Heart left ventricle (tissue), 16 donors: ENCODE data around the gene UBQLN4. TPM values are rescaled to one million over a fixed set of nuclear protein-coding genes. Genes with fewer than 3 reads are reported as not detected.

ENCODE experiments used
- ATAC-seq, 4 donors: fragments of 200-7000 bp; cut with Tn5 transposase; one replicate each; pipeline ENCODE4 v1.9.1; 2020 to 2022; ENCODE audit warnings: moderate library complexity in 4 of 4, mild to moderate bottlenecking in 3 of 4, moderate number of reproducible peaks in 1 of 4
- DNase-seq, 5 donors: peaks; one replicate each; pipeline ENCODE4 v3.0.0-alpha.2; 2020
- H3K27ac ChIP-seq, 12 donors: fragments of 200-600 bp; sonication (generic) in 4 of 12; one replicate each; pipeline versions ENCODE4 v1.5.0 to v1.8.0; 2016 to 2022; ENCODE audit warnings: mild to moderate bottlenecking in 2 of 12
- H3K27me3 ChIP-seq, 9 donors: fragments of 200-600 bp; sonication (generic) in 2 of 9; one replicate each; pipeline versions ENCODE4 v1.5.1 to v1.8.0; 2016 to 2022; ENCODE audit warnings: mild to moderate bottlenecking in 3 of 9
- H3K36me3 ChIP-seq, 9 donors: fragments of 200-600 bp; sonication (generic) in 2 of 9; one replicate each; pipeline versions ENCODE4 v1.5.0 to v1.8.0; 2018 to 2022; ENCODE audit warnings: mild to moderate bottlenecking in 2 of 9
- H3K4me1 ChIP-seq, 12 donors: fragments of 200-600 bp; sonication (generic) in 4 of 12; one replicate each; pipeline versions ENCODE4 v1.5.0 to v1.8.0; 2016 to 2022; ENCODE audit warnings: mild to moderate bottlenecking in 3 of 12
- H3K4me3 ChIP-seq, 12 donors: fragments of 200-600 bp; sonication (generic) in 4 of 12; one replicate each; pipeline versions ENCODE4 v1.5.0 to v1.8.0; 2017 to 2022; ENCODE audit warnings: mild to moderate bottlenecking in 9 of 12, moderate library complexity in 4 of 12
- H3K9me3 ChIP-seq, 12 donors: fragments of 200-600 bp; sonication (generic) in 4 of 12; one replicate each; pipeline versions ENCODE4 v1.5.0 to v1.8.0; 2016 to 2022; ENCODE audit warnings: mild to moderate bottlenecking in 1 of 12
- POLR2A ChIP-seq, 2 donors: fragments of 450-650 bp; IDR thresholded peaks; one replicate each; pipeline ENCODE4 v1.6.1; 2017; ENCODE audit warnings: antibody characterized with exemption in 2 of 2, mild to moderate bottlenecking in 2 of 2, moderate library complexity in 2 of 2
- WGBS, 4 donors: extraction: QIAGEN DNeasy Blood & Tissue Kit in 2 of 4; methylation state at CpG; one replicate each; pipeline versions ENCODE4 v1.1.5 to v1.1.7; 2013 to 2018; 5-methylcytosine and 5-hydroxymethylcytosine counted together
- intact Hi-C, 10 donors: fragments of 100-400 bp; cut with DNase I; formaldehyde crosslinking; loops; one replicate each; pipeline versions ENCODE4 v1.11.1 to v1.14.2; 2022
- polyA plus RNA-seq, 2 donors: library from polyadenylated mRNA; stranded (reverse); fragments of 200-250 nt; gene quantifications; one replicate each; pipeline ENCODE4 v1.2.3, GENCODE V29; 2013
- total RNA-seq, 9 donors: library from RNA; depleted of rRNA in 2 of 9; stranded (reverse); fragments of >200 nt in 2 of 9; fragmentation: NEBNext Ultra II Directional in 3 of 9; extraction: Animal tissue kit (Norgen Biotek cat#: 25700) in 3 of 9; gene quantifications; one replicate each; pipeline versions ENCODE4 v1.1.0 to v1.2.4, GENCODE V29; 2016 to 2023
- TF ChIP-seq, protein P1 (sequence below), 12 donors: fragments of 200-600 bp; sonication (generic) in 4 of 12; IDR thresholded peaks; one replicate each; pipeline versions ENCODE4 v1.5.0 to v1.8.0; 2018 to 2022; ENCODE audit warnings: antibody characterized with exemption in 12 of 12, mild to moderate bottlenecking in 5 of 12
- donor health status: ischemic (EF 13 %, LVEDD 7.1; RV severe dilation, severe dysfunction).
- donor health status: healthy with polysubstance abuse.
- donor health status: DM: no; HTN: yes; CAD: no.
- donor health status: DM: no; HTN: no; CAD: no.
- donor health status: ischemic (EF 25% LVEDD 6.9; RV normal size, moderate dysfunction).
- donor health status: ischemic (EF 25% LVEDD 5.7; RV mildly dilated, moderate dysfunction).
- donor health status: healthy.
- donor health status: DM: yes; HTN: yes; CAD: no.
- donor health status: ischemic (EF 35%, LVEDD 5.7; RV mildly dilated, moderate dysfunction).
- donor health status: nonischemic (EF 11% LVEDD 7.7; RV severe dilation, severe dysfunction).
- donor health status: DM: yes; HTN: yes; CAD: no.
- donor health status: PGD.
- donor health status: ischemic (EF 29% LVEDD 5.4; RV normal size, mild dysfunction).
- donor health status: nonischemic (EF 23%, LVEDD 6.1; RV moderate dilation, normal function).

UBQLN4 gene
- total and polyA plus RNA-seq, 11 donors, result 15.1 to 37.3 (median 26.9) TPM

DNA sequence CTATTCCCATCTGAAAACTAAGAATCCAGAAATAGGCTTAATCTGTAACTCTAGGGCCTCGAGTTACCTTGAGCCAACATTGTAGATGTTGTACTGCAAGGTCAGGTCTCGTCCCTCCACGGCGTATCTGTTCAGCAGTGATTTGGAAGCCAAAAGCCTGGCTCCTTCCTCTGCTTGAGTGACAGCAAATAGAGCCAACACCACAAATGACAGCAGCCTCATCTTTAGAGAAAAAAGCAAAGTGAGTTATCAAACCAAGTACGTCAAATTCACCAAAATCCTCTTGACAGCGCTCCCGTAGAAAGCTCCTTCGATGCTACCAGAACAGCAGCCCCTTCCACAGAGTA is 33.7 kb downstream of the UBQLN4 start:
- H3K27ac ChIP-seq, result peak overlapping the region in 11 of 12 donors; percentile 45 to 96 (median 91)
- H3K27me3 ChIP-seq, result no peaks in the 10 kb centered on the region
- WGBS, 4 donors, result 26 to 51% (median 39%) methylated on average over 8 of the region's 8 CpGs
- no peaks in the 10 kb centered on the region for H3K9me3 ChIP-seq
- H3K36me3 ChIP-seq, result peaks cover 0 to 47% (median 42%) of the 10 kb centered on the region in 9 donors
- no peak for DNase-seq
- intact Hi-C loops, result loop anchor here in 3 of 10 donors (2.0 to 5.0 kb wide), 2 partner anchors 31 to 37 kb away; no protein-coding TSS in a partner anchor
- TF ChIP-seq POLR2A (IDR thresholded peaks at IDR 0.05), result no peak
- TF ChIP-seq, protein P1, sequence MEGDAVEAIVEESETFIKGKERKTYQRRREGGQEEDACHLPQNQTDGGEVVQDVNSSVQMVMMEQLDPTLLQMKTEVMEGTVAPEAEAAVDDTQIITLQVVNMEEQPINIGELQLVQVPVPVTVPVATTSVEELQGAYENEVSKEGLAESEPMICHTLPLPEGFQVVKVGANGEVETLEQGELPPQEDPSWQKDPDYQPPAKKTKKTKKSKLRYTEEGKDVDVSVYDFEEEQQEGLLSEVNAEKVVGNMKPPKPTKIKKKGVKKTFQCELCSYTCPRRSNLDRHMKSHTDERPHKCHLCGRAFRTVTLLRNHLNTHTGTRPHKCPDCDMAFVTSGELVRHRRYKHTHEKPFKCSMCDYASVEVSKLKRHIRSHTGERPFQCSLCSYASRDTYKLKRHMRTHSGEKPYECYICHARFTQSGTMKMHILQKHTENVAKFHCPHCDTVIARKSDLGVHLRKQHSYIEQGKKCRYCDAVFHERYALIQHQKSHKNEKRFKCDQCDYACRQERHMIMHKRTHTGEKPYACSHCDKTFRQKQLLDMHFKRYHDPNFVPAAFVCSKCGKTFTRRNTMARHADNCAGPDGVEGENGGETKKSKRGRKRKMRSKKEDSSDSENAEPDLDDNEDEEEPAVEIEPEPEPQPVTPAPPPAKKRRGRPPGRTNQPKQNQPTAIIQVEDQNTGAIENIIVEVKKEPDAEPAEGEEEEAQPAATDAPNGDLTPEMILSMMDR (IDR thresholded peaks at IDR 0.05), result no peak
- H3K4me1 ChIP-seq, result peaks cover 0 to 23% (median 11%) of the 10 kb centered on the region in 12 donors
- ATAC-seq, result no peak
- H3K4me3 ChIP-seq, result peak overlapping the region; percentile 59 to 94 (median 81)

DNA sequence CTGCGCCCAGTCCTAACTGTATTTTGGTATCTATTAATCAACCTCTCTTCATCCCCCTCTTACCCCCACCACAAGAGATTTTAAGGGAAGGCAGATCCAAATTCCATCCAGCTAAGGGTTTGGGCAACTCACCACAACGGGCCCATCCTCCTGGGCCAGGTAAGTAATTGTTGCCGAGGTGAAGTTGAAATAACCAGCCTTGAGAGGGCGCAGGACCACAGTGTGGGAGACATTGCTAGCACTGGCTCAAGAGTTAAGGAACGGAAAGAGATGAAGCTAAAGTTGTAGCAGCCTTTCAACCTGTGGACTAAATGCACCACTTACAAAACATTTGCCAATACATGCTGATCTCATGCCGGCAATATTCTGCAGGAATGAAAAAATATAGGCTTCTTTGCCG is 38.8 kb downstream of the UBQLN4 start:
- no peaks in the 10 kb centered on the region for H3K9me3 ChIP-seq
- no peak for DNase-seq
- no peak for ATAC-seq
- TF ChIP-seq POLR2A (IDR thresholded peaks at IDR 0.05), result no peak
- TF ChIP-seq, protein P1 (IDR thresholded peaks at IDR 0.05), result no peak
- peaks cover 0 to 15% (median 6%) of the 10 kb centered on the region in 12 donors for H3K4me1 ChIP-seq
- intact Hi-C loops, result no loop called here
- H3K27ac ChIP-seq, result no peak overlapping the region
- peaks cover 4 to 98% (median 93%) of the 10 kb centered on the region in 9 donors for H3K36me3 ChIP-seq
- no peak overlapping the region for H3K4me3 ChIP-seq
- H3K27me3 ChIP-seq, result no peaks in the 10 kb centered on the region
- 92 to 97% (median 93%) methylated on average over 7 of the region's 7 CpGs for WGBS, 4 donors

GRCh38 chr1:156012051-156012817 is 41.4 kb downstream of the UBQLN4 start:
- Histone ChIP-seq H3K9me3 (no peaks in the 10 kb centered on the region), H3K27me3 (no peaks in the 10 kb centered on the region), H3K4me1 (no peaks in the 10 kb centered on the region), H3K4me3 (no peak overlapping the region), H3K27ac (no peak overlapping the region), H3K36me3 (peaks cover 4 to 97% (median 88%) of the 10 kb centered on the region in 9 donors)
- TF ChIP-seq POLR2A (IDR thresholded peaks at IDR 0.05), result no peak
- TF ChIP-seq, protein P1 (IDR thresholded peaks at IDR 0.05), result no peak
- WGBS, 4 donors, result 89 to 96% (median 93%) methylated on average over 4 of the region's 4 CpGs
- ATAC-seq (no peak), DNase-seq (no peak)
- intact Hi-C loops, result no loop called here

- DNase-seq, result no peak
- no peak overlapping the region for H3K4me3 ChIP-seq
- H3K4me1 ChIP-seq, result no peaks in the 10 kb centered on the region
- 51 to 54% (median 53%) methylated on average over 3 of the region's 3 CpGs for WGBS, 4 donors
- H3K36me3 ChIP-seq, result peaks cover 4 to 81% (median 63%) of the 10 kb centered on the region in 9 donors
- H3K27me3 ChIP-seq, result no peaks in the 10 kb centered on the region
- no peak for TF ChIP-seq POLR2A (IDR thresholded peaks at IDR 0.05)
- TF ChIP-seq, protein P1 (IDR thresholded peaks at IDR 0.05), result no peak
- ATAC-seq, result peak in 1 of 4 donors; percentile 18
- no peaks in the 10 kb centered on the region for H3K9me3 ChIP-seq
- intact Hi-C loops, result no loop called here
- no peak overlapping the region for H3K27ac ChIP-seq
Measured at GRCh38 chr1:156009404-156009803, 44.2 kb downstream of the UBQLN4 start.
